Adrenal gland (tissue), 5 donors: Measurements from ENCODE around the gene THBS2.

Experiments used
- CTCF ChIP-seq, 6 experiments: fragments of 450-650 bp in 4 of 6; fragments of 200-600 bp in 2 of 6; sonication (generic) in 1 of 6; IDR thresholded peaks; 1 replicate in 5 of 6; 2 replicates in 1 of 6; pipeline versions ENCODE4 v1.5.1 to v1.8.0; 2016 to 2021; ENCODE audit warnings: antibody characterized with exemption in 6 of 6, mild to moderate bottlenecking in 2 of 6, moderate library complexity in 1 of 6
- POLR2A ChIP-seq, 2 donors: fragments of 450-650 bp; IDR thresholded peaks; one replicate each; pipeline ENCODE4 v1.6.1; 2017; ENCODE audit warnings: antibody characterized with exemption in 2 of 2, mild to moderate bottlenecking in 2 of 2, moderate library complexity in 1 of 2
- donor health status: DM: no; HTN: no; CAD: no.

- TF ChIP-seq CTCF (IDR thresholded peaks at IDR 0.05) (no peak), POLR2A (IDR thresholded peaks at IDR 0.05) (no peak)
These were observed 11.8 kb downstream of the THBS2 start for GRCh38 chr6:169241688-169242350.
